Tibial nerve (tissue), 4 donors: Measurements from ENCODE around the gene PRDX4. TPM values are rescaled to one million over a fixed set of nuclear protein-coding genes. Genes with fewer than 3 reads are reported as not detected.

Experiments
- DNase-seq, 2 donors: peaks; one replicate each; pipeline ENCODE4 v3.0.0-alpha.2; 2019; ENCODE audit warnings: low spot score in 2 of 2
- H3K27ac ChIP-seq, 4 donors: fragments of 200-600 bp; sonication (generic) in 3 of 4; one replicate each; pipeline ENCODE4 v1.5.1; 2017 to 2019; ENCODE audit warnings: mild to moderate bottlenecking in 1 of 4
- H3K27me3 ChIP-seq, 2 donors: fragments of 200-600 bp; sonication (generic) in 1 of 2; one replicate each; pipeline versions ENCODE4 v1.5.1 to v1.6.0; 2017 to 2019
- H3K36me3 ChIP-seq, 3 donors: fragments of 200-600 bp; sonication (generic); one replicate each; pipeline ENCODE4 v1.5.1; 2018 to 2019
- H3K4me1 ChIP-seq, 4 donors: fragments of 200-600 bp; sonication (generic) in 3 of 4; one replicate each; pipeline ENCODE4 v1.5.1; 2017 to 2019
- H3K4me3 ChIP-seq, 4 donors: fragments of 200-600 bp; sonication (generic) in 3 of 4; one replicate each; pipeline ENCODE4 v1.5.1; 2017 to 2019; ENCODE audit warnings: mild to moderate bottlenecking in 1 of 4, moderate library complexity in 1 of 4
- H3K9me3 ChIP-seq, 4 donors: fragments of 200-600 bp; sonication (generic) in 3 of 4; one replicate each; pipeline ENCODE4 v1.5.1; 2017 to 2019
- EP300 ChIP-seq, 2 donors: sonication (generic); formaldehyde crosslinking; IDR thresholded peaks; one replicate each; pipeline ENCODE4 v1.6.1; 2017; ENCODE audit warnings: antibody characterized with exemption in 2 of 2, mild to moderate bottlenecking in 1 of 2
- POLR2A ChIP-seq, 2 donors: fragments of 450-650 bp; IDR thresholded peaks; one replicate each; pipeline ENCODE4 v1.6.1; 2017; ENCODE audit warnings: antibody characterized with exemption in 2 of 2, mild to moderate bottlenecking in 2 of 2, moderate library complexity in 2 of 2
- WGBS, 2 donors: methylation state at CpG; one replicate each; pipeline ENCODE4 v1.1.5; 2018; 5-methylcytosine and 5-hydroxymethylcytosine counted together
- total RNA-seq, 4 donors: library from RNA; depleted of rRNA; stranded (reverse); fragments of >200 nt; gene quantifications; one replicate each; pipeline ENCODE4 v1.1.0, GENCODE V29; 2016
- TF ChIP-seq, protein P1 (sequence below), 5 experiments: fragments of 200-600 bp in 3 of 5; fragments of 450-650 bp in 2 of 5; sonication (generic) in 3 of 5; IDR thresholded peaks; one replicate each; pipeline ENCODE4 v1.5.1; 2016 to 2019; ENCODE audit warnings: antibody characterized with exemption in 5 of 5, mild to moderate bottlenecking in 3 of 5, moderate library complexity in 2 of 5

PRDX4 gene
- total RNA-seq, 4 donors from 2014 or later, result 108 to 175 (median 118) TPM

DNA sequence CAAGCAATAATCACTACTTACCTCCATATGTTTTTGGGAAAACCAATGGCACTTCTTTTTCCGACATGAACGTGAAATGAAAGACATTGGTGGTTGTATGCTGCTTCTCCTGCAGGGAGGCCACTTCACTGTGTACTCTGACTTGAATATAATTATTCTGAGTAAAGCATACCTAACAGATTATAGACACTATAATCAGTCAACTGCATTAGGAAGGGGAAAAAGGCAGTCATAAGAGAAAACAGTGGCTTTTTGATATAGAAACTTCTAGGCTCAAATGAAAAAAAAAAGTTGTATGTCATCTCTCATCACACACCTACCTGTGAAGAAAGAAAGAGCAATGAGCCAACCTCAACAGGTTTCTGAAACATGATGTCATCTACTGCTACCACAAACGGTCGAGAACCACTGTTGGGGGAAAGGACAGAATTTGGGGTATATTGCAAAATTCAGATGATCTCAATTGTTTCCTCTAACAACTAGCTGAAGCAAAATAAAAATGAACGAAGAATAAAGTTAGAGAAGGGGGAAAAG is 37.4 kb downstream of the PRDX4 start:
- DNase-seq, result no peak
- no peaks in the 10 kb centered on the region for H3K27me3 ChIP-seq
- H3K36me3 ChIP-seq, result peaks cover 0 to 88% (median 0%) of the 10 kb centered on the region in 3 donors
- no peak overlapping the region for H3K27ac ChIP-seq
- no peaks in the 10 kb centered on the region for H3K9me3 ChIP-seq
- TF ChIP-seq POLR2A (IDR thresholded peaks at IDR 0.05), result no peak
- no peak for TF ChIP-seq EP300 (IDR thresholded peaks at IDR 0.05)
- TF ChIP-seq, protein P1, sequence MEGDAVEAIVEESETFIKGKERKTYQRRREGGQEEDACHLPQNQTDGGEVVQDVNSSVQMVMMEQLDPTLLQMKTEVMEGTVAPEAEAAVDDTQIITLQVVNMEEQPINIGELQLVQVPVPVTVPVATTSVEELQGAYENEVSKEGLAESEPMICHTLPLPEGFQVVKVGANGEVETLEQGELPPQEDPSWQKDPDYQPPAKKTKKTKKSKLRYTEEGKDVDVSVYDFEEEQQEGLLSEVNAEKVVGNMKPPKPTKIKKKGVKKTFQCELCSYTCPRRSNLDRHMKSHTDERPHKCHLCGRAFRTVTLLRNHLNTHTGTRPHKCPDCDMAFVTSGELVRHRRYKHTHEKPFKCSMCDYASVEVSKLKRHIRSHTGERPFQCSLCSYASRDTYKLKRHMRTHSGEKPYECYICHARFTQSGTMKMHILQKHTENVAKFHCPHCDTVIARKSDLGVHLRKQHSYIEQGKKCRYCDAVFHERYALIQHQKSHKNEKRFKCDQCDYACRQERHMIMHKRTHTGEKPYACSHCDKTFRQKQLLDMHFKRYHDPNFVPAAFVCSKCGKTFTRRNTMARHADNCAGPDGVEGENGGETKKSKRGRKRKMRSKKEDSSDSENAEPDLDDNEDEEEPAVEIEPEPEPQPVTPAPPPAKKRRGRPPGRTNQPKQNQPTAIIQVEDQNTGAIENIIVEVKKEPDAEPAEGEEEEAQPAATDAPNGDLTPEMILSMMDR (IDR thresholded peaks at IDR 0.05), result no peak
- 91 to 93% methylated on average over 5 of the region's 5 CpGs for WGBS, 2 donors
- no peaks in the 10 kb centered on the region for H3K4me1 ChIP-seq
- H3K4me3 ChIP-seq, result no peak overlapping the region

DNA sequence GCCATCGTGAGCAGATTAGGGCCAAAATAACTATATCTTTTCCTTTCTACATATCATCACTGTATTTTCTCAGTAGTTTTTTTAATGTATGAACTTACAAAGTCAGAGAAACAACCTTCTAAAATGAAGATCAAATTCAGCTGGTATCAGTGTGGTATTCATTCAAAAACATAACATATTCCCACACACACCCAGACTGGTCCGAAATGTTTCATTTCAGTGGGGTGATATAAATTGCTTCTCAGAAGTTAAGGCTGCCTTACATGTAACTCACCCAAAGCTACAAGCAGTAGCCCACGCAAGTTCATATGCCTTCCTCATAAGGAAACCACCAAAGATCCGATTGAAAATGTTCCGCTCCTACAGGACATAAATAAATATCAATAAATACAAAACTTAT is 37.9 kb downstream of the PRDX4 start:
- Histone ChIP-seq H3K4me3 (no peak overlapping the region), H3K9me3 (no peaks in the 10 kb centered on the region), H3K4me1 (no peaks in the 10 kb centered on the region), H3K27me3 (no peaks in the 10 kb centered on the region), H3K36me3 (peaks cover 0 to 87% (median 0%) of the 10 kb centered on the region in 3 donors), H3K27ac (no peak overlapping the region)
- 94 to 95% methylated on average over 5 of the region's 5 CpGs for WGBS, 2 donors
- no peak for DNase-seq
- TF ChIP-seq EP300 (IDR thresholded peaks at IDR 0.05) (no peak), POLR2A (IDR thresholded peaks at IDR 0.05) (no peak)
- TF ChIP-seq, protein P1 (IDR thresholded peaks at IDR 0.05), result no peak

DNA sequence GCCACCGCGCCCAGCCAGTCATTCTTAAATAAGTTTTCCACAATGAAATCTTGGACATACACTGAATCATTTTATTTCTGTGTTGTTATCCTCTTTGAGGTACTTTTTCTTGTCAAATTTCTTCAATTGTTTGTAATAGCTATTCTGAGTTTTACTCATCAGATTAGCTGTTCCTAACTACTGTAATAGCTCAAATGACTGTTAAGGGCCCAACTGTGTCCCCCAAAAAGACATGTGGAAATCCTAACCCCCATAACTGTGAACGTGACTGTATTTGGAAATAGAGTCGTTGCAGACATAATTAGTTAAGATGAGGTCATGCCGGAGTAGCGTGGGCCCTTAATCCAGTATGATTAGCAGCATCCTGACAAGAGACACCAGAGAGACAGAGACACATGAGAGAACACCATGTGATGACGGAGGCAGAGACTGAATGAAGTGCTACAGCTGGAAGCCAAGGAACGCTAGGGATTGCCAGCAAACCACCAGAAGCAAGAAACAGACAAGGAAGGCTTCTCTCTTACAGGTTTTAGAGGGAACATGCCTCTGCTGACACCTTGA is 52.9 kb downstream of the PRDX4 start:
- Histone ChIP-seq H3K4me1 (no peaks in the 10 kb centered on the region), H3K4me3 (no peak overlapping the region), H3K9me3 (no peaks in the 10 kb centered on the region), H3K36me3 (peaks cover 0 to 71% (median 0%) of the 10 kb centered on the region in 3 donors), H3K27me3 (no peaks in the 10 kb centered on the region), H3K27ac (no peak overlapping the region)
- 80 to 93% methylated on average over 7 to 8 of the region's 8 CpGs for WGBS, 2 donors
- no peak for DNase-seq
- TF ChIP-seq EP300 (IDR thresholded peaks at IDR 0.05) (no peak), POLR2A (IDR thresholded peaks at IDR 0.05) (no peak)
- TF ChIP-seq, protein P1 (IDR thresholded peaks at IDR 0.05), result no peak

DNA sequence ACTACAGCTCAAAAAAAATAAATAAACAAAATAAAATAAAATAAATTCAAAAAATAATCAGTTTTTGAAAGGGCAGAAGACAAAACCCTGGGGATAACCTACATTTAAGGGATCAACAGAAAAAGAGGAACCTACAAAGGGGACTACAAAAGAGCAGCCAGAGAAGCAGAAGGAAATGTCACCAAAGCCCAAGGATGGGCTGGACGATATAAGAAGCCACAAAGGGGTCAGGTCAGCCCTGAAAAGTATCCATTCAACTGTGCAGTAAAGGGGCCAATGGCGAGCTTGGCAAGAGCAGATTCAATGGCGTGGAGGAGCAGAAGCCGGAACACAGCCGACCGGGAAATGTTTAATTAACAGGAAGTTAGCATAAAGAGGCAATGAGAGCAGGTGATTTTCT is 58.9 kb downstream of the PRDX4 start:
- H3K4me3 ChIP-seq, result no peak overlapping the region
- DNase-seq, result no peak
- 62 to 66% methylated on average over 6 of the region's 6 CpGs for WGBS, 2 donors
- H3K9me3 ChIP-seq, result no peaks in the 10 kb centered on the region
- no peaks in the 10 kb centered on the region for H3K27me3 ChIP-seq
- TF ChIP-seq, protein P1 (IDR thresholded peaks at IDR 0.05), result no peak
- TF ChIP-seq POLR2A (IDR thresholded peaks at IDR 0.05) (no peak), EP300 (IDR thresholded peaks at IDR 0.05) (no peak)
- H3K36me3 ChIP-seq, result peaks cover 0 to 49% (median 0%) of the 10 kb centered on the region in 3 donors
- H3K27ac ChIP-seq, result no peak overlapping the region
- no peaks in the 10 kb centered on the region for H3K4me1 ChIP-seq

DNA sequence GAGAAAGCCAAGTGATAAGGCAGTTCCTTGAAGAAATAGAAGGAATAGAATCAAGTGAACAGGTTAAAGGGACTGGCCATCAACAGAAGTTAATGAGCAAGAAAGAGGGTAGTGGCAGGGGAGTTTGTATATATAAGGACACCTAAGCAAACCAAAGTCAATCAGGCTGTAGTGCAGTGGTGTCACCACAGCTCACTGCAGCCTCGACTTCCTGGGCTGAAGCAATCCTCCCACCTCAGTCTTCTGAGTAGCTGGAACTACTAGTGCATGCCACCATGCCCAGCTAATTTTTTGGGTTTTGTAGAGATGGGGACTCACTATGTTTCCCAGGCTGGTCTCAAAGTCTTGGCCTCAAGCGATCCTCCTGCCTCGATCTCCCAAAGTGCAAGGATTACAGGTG is 59.9 kb downstream of the PRDX4 start:
- 94 to 97% methylated on average over 3 of the region's 3 CpGs for WGBS, 2 donors
- no peaks in the 10 kb centered on the region for H3K4me1 ChIP-seq
- no peaks in the 10 kb centered on the region for H3K9me3 ChIP-seq
- TF ChIP-seq, protein P1 (IDR thresholded peaks at IDR 0.05), result no peak
- TF ChIP-seq EP300 (IDR thresholded peaks at IDR 0.05) (no peak), POLR2A (IDR thresholded peaks at IDR 0.05) (no peak)
- no peak overlapping the region for H3K27ac ChIP-seq
- H3K4me3 ChIP-seq, result no peak overlapping the region
- DNase-seq, result no peak
- no peaks in the 10 kb centered on the region for H3K27me3 ChIP-seq
- H3K36me3 ChIP-seq, result peaks cover 0 to 53% (median 0%) of the 10 kb centered on the region in 3 donors
